Mesothelial cell of epicardium (in vitro differentiated cells): ENCODE data around the gene ELMO1. TPM values are rescaled to one million over a fixed set of nuclear protein-coding genes. Genes with fewer than 3 reads are reported as not detected.

Experiments
- DNase-seq, 2 experiments: peaks; one replicate each; pipeline ENCODE4 v3.0.0; 2021; ENCODE audit warnings: low spot score in 2 of 2; ENCODE audit not compliant: unreplicated experiment in 2 of 2
- H3K27ac Mint-ChIP-seq: 2 replicates; pipeline ENCODE4 v1.8.0; 2021; ENCODE audit warnings: mixed read lengths
- H3K27me3 Mint-ChIP-seq: 2 replicates; pipeline ENCODE4 v1.8.0; 2021; ENCODE audit warnings: low read depth, mixed read lengths
- H3K36me3 Mint-ChIP-seq: 2 replicates; pipeline ENCODE4 v1.8.0; 2021; ENCODE audit warnings: mixed read lengths
- H3K4me1 Mint-ChIP-seq: 2 replicates; pipeline ENCODE4 v1.8.0; 2021; ENCODE audit warnings: mixed read lengths
- H3K4me3 Mint-ChIP-seq: 2 replicates; pipeline ENCODE4 v1.8.0; 2021; ENCODE audit warnings: mild to moderate bottlenecking, moderate library complexity, mixed read lengths
- H3K9me3 Mint-ChIP-seq: 2 replicates; pipeline ENCODE4 v1.8.0; 2021; ENCODE audit warnings: mixed read lengths
- total RNA-seq: library from RNA; stranded (reverse); gene quantifications from 3 replicates; pipeline ENCODE4 v1.2.1, GENCODE V29; 2021
- TF ChIP-seq, protein P1 (sequence below): fragments of 200-600 bp; sonication (generic); IDR thresholded peaks from one replicate; pipeline ENCODE4 v1.5.0; 2021; ENCODE audit warnings: antibody characterized with exemption; ENCODE audit not compliant: unreplicated experiment

ELMO1 gene
- total RNA-seq, 1 donor from 2014 or later = 9.6 TPM

DNA sequence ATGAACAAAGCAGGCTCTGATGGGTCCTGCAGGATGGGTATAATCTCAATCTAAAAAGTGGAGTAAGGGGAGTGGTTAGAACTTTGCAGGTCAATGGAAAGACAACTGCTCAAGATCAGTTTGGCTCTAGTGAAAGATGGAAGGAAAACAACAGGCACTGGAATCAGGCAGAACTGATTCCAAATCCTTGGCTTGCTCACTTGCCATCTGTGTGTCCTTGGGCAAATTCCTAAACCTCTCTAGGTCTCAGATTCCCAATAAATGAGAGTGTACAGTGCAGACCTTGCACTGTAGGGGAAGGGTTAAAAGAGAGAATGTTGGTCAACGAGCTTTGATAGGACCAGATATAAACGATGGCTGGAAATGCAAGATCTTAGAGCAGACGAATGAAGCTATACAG, 538.3 kb downstream of the ELMO1 start:
- peaks cover 12% of the 10 kb centered on the region for H3K4me1 Mint-ChIP-seq
- DNase-seq = no peak
- no peaks in the 10 kb centered on the region for H3K9me3 Mint-ChIP-seq
- no peak overlapping the region for H3K27ac Mint-ChIP-seq
- H3K27me3 Mint-ChIP-seq = no peaks in the 10 kb centered on the region
- TF ChIP-seq, protein P1, sequence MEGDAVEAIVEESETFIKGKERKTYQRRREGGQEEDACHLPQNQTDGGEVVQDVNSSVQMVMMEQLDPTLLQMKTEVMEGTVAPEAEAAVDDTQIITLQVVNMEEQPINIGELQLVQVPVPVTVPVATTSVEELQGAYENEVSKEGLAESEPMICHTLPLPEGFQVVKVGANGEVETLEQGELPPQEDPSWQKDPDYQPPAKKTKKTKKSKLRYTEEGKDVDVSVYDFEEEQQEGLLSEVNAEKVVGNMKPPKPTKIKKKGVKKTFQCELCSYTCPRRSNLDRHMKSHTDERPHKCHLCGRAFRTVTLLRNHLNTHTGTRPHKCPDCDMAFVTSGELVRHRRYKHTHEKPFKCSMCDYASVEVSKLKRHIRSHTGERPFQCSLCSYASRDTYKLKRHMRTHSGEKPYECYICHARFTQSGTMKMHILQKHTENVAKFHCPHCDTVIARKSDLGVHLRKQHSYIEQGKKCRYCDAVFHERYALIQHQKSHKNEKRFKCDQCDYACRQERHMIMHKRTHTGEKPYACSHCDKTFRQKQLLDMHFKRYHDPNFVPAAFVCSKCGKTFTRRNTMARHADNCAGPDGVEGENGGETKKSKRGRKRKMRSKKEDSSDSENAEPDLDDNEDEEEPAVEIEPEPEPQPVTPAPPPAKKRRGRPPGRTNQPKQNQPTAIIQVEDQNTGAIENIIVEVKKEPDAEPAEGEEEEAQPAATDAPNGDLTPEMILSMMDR = no peak
- no peaks in the 10 kb centered on the region for H3K36me3 Mint-ChIP-seq
- H3K4me3 Mint-ChIP-seq = no peak overlapping the region

DNA sequence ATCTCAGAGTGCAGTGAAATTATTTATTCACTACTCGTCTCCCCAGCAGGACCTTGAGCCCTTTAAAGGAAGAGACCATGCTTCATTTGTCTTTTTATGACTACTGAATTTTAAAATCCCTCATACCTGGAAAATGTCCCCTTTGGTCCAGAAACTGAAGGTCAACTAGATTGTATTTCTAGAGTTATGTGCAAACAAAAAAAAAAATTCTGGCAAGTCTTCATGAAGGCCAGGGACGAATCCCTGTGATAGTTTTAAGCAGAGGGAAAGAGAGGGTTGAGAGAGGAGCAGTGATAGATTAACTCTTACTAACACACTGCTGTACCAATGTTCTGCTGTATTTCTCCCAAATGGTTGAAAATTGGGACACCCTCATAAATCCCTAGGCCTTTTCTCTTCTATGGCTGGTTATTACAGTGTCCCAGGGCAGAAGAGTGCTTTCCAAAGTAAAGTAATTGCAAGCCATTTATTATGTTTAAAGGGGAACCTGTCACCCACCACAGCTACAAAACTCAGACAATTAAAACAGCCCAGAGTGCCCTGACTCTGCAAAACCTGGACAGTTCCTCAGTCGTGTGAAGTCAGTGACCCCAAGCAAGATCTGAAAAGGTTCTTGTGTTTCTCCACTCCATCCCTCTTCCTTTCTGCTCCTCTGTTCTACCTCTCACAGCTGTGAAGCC, 541.6 kb downstream of the ELMO1 start:
- no peak overlapping the region for H3K27ac Mint-ChIP-seq
- no peaks in the 10 kb centered on the region for H3K9me3 Mint-ChIP-seq
- DNase-seq = no peak
- TF ChIP-seq, protein P1 = no peak
- H3K27me3 Mint-ChIP-seq = no peaks in the 10 kb centered on the region
- no peak overlapping the region for H3K4me3 Mint-ChIP-seq
- H3K4me1 Mint-ChIP-seq = peaks cover 20% of the 10 kb centered on the region
- no peaks in the 10 kb centered on the region for H3K36me3 Mint-ChIP-seq

DNA sequence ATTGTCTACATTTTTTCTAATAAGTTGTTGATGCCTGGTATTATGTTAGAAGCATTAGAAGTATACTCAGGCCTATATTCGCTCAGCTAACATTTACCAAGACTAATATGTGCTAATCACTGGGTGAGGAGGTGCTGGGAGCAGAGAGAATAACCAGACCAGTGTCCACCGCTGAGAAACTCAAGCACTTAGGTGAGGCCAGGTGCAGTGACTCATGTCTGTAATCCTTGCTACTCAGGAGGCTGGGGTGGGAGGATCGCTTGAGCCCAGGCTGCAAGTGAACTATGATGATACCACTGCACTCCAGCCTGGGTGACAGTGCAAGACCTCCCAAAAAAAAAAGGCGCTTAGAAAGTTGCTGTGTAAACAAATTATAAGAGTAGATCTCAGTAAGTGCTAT, 542.2 kb downstream of the ELMO1 start:
- Mint-ChIP-seq H3K4me1 (peaks cover 20% of the 10 kb centered on the region), H3K36me3 (no peaks in the 10 kb centered on the region), H3K4me3 (no peak overlapping the region), H3K9me3 (no peaks in the 10 kb centered on the region), H3K27ac (no peak overlapping the region), H3K27me3 (no peaks in the 10 kb centered on the region)
- DNase-seq = no peak
- TF ChIP-seq, protein P1 = no peak

DNA sequence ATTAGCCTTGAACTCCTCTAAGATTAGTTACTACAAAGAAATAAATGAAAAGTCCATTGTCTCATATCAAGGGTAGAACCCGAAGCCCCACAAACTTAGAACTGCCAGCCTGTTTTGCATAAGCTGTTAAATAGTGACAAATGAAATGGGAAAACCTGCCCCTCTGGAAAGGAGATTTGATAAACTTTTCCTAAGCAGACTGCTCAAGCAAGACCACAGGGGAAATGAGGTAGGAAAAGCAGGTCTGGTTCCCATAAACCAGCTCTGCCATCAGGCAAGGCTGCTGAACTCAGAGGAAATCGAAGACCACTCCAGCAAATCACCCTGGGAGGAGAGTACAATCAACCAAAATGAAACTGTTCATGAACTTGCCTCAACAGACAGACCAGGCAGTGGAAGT, 542.8 kb downstream of the ELMO1 start:
- H3K4me1 Mint-ChIP-seq = peaks cover 20% of the 10 kb centered on the region
- H3K27me3 Mint-ChIP-seq = no peaks in the 10 kb centered on the region
- no peak for DNase-seq
- no peaks in the 10 kb centered on the region for H3K9me3 Mint-ChIP-seq
- no peak overlapping the region for H3K27ac Mint-ChIP-seq
- no peak overlapping the region for H3K4me3 Mint-ChIP-seq
- no peaks in the 10 kb centered on the region for H3K36me3 Mint-ChIP-seq
- TF ChIP-seq, protein P1 = no peak

DNA sequence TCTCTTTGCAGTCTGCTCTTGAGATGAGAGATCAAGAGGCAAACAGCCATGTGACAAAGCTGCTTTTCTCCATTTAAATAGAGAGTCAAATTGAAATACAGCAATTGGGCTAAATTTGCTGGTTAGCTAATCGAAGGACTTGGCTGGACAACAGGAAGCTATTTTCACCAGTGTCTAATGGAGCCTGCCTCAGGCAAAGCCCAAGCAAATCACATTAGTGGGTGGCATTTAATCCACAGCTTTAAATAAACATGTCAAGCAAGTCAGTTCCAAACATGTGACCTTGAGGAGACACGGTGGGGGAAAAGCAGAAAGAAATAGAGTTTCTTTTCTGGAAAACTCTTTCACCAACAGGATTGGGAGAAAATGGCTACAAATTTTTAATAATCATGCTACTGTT, 543.9 kb downstream of the ELMO1 start:
- Mint-ChIP-seq H3K4me1 (peaks cover 20% of the 10 kb centered on the region), H3K4me3 (no peak overlapping the region), H3K36me3 (no peaks in the 10 kb centered on the region), H3K9me3 (no peaks in the 10 kb centered on the region), H3K27me3 (no peaks in the 10 kb centered on the region), H3K27ac (no peak overlapping the region)
- DNase-seq = no peak
- TF ChIP-seq, protein P1 = no peak
